D721Med (cell line): ENCODE results near the gene CFAP74.

Experiments used
- DNase-seq: peaks from one replicate; pipeline ENCODE4 v3.0.0; 2011; ENCODE audit warnings: low spot score; ENCODE audit not compliant: insufficient read length
- FAIRE-seq: peaks from 2 replicates; lab custom pipeline; 2011; peaks lifted over from hg19 to GRCh38; lab: Jason Lieb, UNC
- TF ChIP-seq, protein P1 (sequence below): IDR thresholded peaks from 2 replicates; pipeline ENCODE4 v1.5.1; 2012; ENCODE audit warnings: mild to moderate bottlenecking, control low read depth; ENCODE audit not compliant: insufficient read depth; ENCODE audit errors: missing control alignments

The CFAP74 gene

DNA sequence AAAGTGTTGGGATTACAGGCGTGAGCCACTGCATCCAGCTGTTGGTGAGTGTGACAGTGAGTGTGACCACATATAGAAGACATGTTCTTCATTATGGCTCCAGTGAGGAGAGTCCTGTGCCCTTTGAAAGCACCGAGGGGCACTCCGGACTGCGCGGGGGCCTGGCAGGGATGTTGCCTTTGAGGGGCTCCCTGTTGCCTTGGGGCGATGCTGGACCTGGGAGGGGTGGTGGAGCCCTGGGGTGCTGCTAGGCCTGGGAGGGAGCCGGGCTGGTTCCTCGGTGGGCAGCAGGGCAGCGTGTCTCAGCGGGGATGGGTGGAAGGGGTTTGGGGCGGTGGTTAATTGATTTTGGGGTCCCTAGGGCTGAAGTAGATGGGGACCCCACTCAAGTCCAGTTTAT lies 25.5 kb downstream of the CFAP74 start:
- DNase-seq = no peak
- TF ChIP-seq, protein P1, sequence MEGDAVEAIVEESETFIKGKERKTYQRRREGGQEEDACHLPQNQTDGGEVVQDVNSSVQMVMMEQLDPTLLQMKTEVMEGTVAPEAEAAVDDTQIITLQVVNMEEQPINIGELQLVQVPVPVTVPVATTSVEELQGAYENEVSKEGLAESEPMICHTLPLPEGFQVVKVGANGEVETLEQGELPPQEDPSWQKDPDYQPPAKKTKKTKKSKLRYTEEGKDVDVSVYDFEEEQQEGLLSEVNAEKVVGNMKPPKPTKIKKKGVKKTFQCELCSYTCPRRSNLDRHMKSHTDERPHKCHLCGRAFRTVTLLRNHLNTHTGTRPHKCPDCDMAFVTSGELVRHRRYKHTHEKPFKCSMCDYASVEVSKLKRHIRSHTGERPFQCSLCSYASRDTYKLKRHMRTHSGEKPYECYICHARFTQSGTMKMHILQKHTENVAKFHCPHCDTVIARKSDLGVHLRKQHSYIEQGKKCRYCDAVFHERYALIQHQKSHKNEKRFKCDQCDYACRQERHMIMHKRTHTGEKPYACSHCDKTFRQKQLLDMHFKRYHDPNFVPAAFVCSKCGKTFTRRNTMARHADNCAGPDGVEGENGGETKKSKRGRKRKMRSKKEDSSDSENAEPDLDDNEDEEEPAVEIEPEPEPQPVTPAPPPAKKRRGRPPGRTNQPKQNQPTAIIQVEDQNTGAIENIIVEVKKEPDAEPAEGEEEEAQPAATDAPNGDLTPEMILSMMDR = no peak
- no peak for FAIRE-seq

DNA sequence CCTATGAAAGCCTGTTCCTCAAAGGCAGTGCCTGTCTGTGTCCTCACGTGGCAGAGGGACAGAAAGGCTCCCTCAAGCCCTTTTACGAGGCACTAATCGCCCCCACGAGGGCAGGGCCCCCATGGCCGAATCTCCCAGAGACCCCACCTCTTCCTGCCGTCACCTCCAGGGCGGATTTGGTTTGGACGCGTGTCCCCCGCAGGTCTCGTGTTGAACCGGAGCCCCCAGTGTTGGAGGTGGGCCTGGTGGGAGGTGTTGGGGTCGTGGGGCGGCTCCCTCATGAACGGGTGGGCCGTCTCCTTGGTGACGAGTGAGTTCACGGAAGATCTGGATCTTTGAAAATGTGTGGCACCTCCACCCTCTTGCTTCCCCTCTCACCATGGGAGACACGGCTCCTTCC lies 27.6 kb downstream of the CFAP74 start:
- FAIRE-seq = no peak
- DNase-seq = no peak
- TF ChIP-seq, protein P1 = no peak

DNA sequence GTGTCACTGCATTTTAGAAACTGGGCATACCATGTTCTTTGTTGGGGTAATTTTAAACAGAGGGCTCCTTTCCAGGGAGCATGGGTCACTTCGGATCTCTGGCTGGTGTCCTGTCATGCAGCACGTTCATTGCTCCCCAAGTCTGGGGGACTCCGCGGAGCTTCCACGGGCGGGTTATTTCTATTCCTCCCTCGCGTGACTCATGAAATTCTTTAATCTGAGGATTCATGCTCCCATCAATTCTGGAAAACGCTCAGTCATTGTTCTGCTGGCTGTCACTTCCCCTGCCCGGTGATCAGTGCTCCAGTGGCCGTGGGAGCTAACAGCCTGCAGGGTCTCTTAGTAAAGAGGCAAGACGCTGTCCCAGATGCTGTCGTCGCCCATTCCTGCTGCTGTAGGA lies 28.1 kb downstream of the CFAP74 start:
- TF ChIP-seq, protein P1 = no peak
- DNase-seq = no peak
- FAIRE-seq = no peak

DNA sequence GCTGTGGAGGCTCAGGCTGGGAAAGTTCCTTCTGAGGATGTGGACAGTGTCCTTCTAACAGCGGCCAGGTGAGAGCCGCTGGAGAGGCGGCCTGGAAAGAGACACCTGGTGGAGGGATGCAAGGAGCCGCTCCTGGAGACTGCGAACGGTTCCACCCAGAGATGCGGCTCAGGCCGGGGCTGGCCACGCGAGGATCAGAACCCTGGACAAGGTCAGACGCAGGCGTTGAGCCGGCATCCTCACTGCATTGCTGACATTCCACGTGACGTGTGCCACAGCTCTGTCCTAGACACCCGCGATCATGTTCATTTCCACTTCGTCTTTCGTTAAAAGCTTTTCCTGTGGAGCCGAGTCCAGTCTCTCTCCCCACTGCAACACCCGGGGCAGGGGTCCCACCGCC lies 28.8 kb downstream of the CFAP74 start:
- FAIRE-seq = no peak
- TF ChIP-seq, protein P1 = no peak
- DNase-seq = no peak

DNA sequence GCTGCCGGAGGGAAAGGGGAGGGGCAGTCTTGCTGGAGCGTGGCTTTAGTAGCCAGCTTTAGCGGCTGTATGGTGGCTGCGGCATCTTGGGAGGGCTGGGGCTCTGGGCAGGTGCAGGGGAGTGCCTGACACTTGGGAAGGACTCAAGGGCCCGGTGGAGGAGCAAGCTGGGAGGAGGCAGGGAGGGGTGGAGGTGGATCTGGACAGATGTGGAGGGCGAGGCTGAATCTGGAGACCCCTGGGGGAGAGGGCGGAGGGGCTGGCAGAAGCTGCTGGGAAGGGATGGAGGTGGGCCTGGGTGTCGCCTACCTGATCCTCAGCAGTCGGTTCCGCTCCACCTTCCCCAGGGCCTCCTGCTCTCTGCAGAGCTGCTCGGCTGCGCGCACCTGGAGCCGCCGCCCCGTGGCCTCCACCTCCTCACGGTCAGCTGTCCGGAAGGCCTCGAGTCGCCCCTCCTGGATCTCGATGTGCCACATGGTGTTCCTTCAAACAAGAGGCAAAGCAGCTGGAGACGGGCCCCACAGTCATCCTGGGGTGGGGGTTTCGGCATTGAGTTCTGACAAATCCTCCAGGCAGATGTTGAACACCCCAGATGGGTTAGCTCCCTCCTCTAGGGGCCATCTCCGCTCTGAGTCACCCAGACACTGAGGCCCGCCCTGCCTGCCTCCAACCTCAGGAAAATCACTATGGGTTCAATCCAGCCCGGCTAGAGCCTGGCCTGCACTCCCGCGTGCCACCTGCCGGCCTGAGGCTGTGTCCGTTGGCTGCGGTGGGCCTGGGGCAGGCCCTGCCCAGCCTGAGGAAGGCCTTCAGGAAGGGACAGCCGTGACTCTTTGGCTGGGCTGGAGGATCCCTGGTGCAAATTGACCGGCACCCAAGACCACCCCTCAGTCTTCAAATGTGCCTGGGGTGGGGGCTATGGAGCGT lies 29.6 kb downstream of the CFAP74 start:
- FAIRE-seq = no peak
- TF ChIP-seq, protein P1 = no peak
- no peak for DNase-seq

DNA sequence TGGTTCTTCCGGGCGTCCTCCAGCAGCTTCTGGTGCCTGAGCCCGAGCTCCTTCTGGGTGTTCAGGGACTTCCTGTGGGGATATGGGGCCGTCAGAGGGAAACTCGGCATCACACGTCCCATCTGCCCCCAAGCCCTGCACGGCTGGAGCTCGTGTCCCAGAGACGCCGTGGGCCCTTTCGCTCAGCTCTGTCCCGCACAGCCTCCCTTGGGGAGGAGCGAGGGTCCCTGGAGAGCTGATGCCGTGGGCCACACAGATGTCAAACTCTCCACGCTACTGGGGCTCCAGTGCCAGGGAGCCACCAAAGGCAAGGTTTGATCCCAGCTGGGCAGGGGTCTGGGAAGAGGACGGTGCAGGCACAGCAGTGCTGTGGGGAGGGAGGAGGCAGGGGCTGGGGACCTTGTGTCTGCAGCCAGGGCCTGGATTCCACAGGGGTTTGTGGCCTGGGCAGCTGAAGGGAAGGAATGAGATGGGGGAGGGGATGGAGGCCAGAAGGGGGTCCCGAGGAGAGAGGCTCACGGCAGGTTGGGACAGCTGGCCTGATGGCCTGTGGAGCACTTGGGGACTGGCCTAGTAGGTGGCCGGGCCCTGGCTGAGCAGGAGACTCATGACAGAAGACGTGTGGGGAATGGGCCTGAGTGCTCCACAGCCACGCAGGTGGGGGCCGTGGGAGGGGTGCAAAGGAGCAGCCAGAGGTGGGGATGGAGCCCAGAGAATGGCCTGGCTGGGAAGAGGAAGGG lies 30.4 kb downstream of the CFAP74 start:
- TF ChIP-seq, protein P1 = no peak
- FAIRE-seq = no peak
- DNase-seq = no peak
